OCI-LY3 (cell line): ENCODE results near the gene NNT.

Experiments used
- EZH2phosphoT487 ChIP-seq: fragments of 200-600 bp; shearing (Covaris generic); IDR thresholded peaks from 2 replicates; pipeline ENCODE4 v1.6.1; 2018; ENCODE audit warnings: antibody characterized with exemption, mixed run types, low read depth
- TF ChIP-seq, protein P1 (sequence below): fragments of 200-600, 300-600 bp; sonication (generic); IDR thresholded peaks from 2 replicates; pipeline ENCODE4 v1.5.1; 2014; ENCODE audit warnings: antibody characterized with exemption, low read length, low read depth

- TF ChIP-seq, protein P1, sequence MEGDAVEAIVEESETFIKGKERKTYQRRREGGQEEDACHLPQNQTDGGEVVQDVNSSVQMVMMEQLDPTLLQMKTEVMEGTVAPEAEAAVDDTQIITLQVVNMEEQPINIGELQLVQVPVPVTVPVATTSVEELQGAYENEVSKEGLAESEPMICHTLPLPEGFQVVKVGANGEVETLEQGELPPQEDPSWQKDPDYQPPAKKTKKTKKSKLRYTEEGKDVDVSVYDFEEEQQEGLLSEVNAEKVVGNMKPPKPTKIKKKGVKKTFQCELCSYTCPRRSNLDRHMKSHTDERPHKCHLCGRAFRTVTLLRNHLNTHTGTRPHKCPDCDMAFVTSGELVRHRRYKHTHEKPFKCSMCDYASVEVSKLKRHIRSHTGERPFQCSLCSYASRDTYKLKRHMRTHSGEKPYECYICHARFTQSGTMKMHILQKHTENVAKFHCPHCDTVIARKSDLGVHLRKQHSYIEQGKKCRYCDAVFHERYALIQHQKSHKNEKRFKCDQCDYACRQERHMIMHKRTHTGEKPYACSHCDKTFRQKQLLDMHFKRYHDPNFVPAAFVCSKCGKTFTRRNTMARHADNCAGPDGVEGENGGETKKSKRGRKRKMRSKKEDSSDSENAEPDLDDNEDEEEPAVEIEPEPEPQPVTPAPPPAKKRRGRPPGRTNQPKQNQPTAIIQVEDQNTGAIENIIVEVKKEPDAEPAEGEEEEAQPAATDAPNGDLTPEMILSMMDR: no peak
- no peak for TF ChIP-seq EZH2phosphoT487
These were observed 73.3 kb downstream of the NNT start for GRCh38 chr5:43676083-43676840.
